Iris pigment epithelial cell (primary cell): ENCODE data around the gene DEPDC5.

Experiments used
- DNase-seq: peaks from one replicate; pipeline ENCODE4 v3.0.0-alpha.2; 2011; ENCODE audit warnings: low read depth

The DEPDC5 gene

DNA sequence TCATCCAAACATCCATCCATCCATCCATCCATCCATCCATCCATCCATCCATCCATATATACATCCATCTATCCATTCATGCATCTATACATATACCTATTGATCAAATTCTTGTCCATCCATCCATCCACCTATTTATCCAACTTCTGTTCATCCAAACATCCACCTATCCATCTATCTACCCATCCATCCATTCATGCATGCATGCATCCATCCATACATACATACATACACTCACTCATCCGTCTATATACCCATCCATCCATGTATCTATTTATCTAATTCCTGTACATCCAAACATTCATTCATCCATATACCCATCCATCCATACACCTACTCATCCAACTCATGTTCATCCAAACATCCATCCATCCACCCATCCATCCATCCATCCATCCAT lies 171.2 kb downstream of the DEPDC5 start:
- DNase-seq: no peak

DNA sequence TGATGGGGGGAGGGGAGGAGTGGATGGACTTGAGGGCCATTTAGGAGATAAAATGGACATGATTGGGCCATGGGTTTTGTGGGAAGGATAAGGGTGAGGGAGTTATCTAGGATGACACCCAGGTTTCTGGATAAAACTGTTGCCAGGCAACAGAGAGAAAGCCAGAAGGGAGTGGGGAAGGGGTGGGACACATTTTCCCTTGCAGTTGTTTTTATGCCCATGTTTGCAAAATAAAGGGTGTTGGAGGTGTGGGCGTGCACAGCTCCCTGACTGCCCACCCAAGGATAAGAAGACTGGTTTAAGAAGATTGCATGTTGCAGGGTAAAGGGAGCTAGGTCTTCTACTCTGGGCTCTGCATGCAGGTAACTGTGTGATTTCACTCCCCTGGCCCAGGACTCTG lies 172.2 kb downstream of the DEPDC5 start:
- DNase-seq: no peak

DNA sequence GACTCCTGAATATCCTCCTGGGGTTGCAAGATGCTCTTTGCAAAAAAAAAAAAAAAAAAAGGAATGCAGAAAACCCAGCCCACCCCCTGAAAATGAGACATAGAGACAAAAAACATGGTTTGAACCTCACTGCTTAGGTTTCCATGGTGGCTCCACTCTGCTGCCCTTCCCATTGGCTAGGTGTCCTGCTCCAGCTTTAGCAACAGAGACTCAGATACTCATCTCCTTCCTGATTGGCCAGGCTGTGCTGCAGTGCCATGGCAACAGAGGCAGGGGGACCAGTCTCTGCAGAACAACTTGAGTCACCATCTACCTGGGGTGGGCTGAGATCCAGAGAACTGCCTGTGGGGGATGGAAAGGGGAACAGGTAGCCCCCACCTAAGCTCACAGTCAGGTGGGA lies 173.2 kb downstream of the DEPDC5 start:
- DNase-seq: peak; percentile 40

DNA sequence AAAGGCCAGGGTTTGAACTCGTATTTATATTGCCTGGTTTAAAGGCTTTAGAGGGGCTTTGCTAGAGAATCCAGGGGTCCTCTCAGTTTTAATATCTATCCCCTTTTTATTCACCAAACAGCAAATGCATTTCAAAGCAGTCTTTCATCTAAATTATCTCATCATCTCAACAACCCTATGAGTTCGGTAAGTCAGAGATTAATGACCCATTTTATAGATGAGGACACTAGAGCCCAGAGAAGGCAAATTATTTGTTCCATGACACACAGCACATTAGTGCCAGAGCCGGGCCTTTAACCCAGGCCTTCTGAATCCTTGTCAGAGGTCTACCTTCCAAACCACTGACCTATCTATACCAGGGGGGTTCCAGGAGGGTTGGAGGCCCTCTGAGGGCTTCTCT lies 173.7 kb downstream of the DEPDC5 start:
- no peak for DNase-seq

DNA sequence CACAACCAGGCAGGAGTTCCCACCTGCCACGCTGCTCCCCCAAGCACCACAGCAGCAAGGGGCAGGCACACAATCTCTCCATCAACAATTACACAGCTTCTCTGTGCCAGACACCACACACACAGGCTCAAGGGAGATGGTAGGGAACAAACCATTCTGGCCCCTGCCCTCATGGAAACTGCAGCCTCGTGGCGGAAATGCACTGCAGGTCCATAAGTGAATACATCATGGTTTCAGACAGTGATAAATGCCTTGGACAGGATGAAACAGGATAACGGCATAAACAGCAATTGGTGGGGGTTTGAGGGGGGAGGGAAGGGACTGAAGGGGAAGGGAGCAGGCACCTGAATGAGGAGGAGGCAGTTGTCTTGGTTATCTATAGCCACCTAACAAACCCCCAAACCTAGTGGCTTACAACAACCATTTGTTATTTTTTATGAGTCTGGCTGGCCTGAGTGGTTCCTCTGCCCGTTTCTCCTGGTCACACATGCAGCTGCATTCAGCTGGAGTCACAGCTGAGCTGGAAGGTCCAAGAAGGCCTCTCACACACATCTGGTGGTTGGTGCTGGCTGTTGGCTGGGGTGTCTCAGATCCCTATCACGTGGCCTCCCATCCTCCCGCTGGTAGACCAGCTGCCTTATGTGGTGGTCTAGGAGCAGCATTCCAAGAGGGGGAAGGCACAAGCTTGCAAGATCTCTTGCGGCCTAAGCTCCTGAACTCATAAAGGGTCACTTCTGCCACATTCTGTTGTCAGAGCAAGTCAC lies 175.5 kb downstream of the DEPDC5 start:
- no peak for DNase-seq

DNA sequence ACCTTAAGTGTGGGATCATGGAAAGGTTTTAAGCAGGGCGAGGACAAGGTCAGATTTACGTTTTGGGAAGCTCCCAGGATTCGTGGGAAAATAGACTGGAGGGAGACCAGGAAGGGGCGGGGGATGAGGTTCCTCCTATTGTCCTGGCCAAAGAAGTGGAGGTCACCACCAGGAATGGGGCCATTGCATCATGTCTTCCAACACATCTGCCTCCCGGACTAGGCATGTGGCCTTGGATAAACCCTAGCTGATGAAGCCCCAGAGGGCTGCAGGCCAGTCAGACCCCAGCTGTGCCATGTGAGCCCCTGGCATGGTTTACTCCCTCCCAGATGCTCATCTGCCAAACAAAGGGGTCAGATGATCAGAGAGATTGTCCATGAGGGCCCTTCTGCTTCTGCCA lies 179.0 kb downstream of the DEPDC5 start:
- DNase-seq: no peak

DNA sequence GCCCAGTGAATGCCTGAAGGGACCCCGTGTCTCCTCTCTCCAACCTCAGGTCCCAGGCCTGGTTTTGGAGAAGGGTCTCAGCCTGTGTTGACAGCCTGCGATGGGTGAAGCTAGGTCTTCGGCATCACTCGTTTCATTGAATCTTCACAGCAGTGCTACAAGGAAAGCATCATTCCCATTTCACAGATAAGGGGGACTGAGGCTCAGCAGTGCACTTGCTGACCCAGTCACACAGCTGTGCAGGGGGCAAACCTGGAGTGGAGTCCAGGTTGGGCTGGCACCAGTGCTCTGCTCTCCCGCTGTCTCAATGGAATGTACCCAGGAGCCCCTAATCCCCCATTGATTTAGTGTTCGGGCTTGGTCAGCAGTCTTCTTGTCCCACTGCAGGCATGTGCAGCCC lies 179.6 kb downstream of the DEPDC5 start:
- DNase-seq: no peak

DNA sequence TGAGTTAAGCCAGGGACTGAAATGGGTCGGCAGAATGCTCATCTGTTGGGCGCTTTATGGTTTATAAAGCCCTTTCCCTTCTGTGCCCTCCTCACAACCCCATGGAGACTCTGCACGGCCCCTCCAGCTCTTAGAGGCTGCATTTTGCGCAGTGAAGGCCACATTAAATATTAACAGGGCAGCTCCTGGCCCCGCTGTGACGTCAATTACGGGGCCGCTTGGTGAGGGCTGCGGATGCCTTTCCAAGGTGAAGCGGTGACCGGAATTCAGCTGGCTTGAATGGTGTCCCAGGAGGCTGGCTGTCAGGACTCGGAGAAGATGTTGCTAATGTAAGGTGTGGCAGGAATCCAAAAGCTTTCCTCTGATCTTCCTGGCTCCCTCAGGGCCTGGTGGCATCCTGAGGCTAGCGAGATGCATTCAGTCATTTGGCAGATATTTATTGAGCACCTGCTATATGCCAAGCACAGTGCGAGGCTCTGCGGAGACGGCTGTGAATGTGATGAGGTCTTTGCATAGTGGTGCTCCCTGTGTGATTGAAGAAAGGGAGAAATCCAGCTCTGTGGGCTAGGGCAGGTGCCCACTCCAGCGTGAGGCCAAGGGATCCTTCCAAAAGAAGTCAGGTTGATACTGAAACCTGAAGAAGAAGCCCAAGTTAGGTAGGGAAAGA lies 180.1 kb downstream of the DEPDC5 start:
- no peak for DNase-seq

DNA sequence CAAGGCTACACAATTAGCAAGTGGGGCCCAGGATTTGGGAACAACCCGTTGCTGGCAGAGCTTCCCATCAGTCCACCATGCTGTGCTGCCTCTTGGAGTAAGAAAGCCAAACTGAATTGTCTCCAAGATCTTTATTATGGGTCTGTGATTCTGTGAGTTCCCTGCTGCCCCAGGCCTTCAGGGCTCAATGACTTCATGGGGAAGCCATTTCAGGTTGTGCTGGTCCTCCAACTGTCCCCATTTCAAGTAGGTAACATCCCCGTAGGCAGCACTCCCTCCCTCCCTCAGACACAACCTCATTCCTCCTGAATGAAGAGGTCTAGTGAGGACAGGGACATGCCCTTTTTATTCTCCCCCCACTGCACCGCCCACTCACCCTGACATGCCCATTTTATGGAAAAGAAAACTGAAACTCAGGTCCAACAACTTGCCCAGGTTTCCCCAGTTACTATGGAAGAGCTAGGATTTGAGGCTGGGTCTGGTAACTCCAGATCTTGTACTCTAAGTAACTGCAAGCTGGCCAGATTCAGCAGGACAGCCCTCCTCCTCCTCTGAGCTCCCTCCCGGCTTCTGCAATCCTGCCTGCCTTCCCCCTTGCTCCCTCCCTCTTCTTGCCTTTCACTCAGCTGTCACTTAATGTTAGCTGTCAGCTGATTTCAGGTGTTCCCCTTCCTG lies 182.3 kb downstream of the DEPDC5 start:
- no peak for DNase-seq

DNA sequence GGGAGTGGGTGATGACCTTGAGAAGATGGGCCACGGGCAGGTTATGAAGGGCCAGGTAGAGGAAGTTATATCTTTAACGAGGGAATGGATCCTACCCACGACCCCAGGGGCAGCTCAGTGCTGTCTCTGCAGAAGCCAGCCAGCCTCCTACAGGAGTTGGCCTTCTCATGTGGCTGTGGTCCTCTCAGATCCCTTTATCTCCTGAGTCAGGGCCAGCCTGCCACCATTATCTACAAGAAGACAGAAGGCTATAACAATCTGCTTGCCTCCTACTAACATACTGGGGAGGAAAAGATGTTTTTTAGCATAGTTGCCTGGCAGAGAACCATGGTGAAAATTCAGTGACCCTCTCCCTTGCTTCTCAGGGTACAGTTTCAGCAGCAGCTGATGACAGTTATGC lies 183.5 kb downstream of the DEPDC5 start:
- DNase-seq: no peak

DNA sequence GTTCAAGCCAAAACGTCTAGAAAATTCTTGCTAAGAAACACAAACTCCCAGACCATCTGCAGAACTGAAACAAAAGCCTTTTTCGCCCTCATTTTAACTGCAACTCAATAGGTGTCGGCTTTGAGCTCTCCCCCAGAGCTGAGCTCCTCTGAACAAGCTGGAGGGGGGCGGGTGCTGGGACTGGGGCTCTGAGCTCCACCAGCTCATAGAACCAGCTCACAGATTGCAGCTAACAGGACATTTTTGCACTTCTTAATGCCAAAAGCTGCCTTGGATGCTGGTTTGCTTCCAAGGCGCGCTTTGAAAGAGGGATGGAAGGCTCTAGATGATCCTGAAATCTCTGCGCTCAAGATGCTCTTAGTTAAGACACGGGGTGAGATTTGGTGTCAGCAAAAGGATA lies 184.5 kb downstream of the DEPDC5 start:
- no peak for DNase-seq

DNA sequence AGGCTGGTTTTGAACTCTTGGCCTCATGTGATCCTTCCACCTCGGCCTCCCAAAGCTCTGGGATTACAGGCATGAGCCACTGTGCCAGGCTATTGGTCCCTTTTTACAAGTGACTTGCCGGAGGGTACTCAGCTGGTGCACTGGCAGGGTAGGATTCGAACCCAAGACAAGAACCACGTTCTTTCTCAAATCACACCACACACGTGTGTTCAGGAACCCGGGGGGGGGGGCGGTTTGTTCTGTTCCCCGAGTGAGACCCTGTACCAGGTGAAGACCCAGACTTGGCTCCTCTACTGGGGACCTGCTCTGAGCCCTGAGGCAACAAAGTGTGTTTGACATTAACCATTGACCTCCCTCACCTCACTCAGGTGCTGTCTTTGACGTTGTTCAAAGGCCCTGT lies 186.7 kb downstream of the DEPDC5 start:
- DNase-seq: no peak

DNA sequence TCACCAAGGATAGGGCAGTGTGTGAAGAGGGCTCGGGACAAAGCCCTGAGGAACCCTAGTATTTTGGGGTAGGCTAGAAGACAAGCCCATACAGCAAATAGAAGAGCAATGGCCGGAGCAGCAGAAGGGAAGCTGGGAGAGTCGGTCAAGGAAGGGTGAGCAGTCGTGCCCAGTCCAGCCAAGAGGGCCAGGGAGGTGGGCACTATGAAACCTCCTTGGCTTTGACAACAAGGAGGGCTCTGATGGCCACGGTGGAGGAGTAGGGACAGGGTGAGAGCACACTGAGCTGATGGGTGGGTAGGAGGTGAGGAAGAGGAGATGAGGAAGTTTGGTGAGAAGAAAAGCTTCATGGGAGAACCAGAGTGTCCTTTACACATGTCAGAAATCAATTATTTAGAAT lies 188.3 kb downstream of the DEPDC5 start:
- no peak for DNase-seq

DNA sequence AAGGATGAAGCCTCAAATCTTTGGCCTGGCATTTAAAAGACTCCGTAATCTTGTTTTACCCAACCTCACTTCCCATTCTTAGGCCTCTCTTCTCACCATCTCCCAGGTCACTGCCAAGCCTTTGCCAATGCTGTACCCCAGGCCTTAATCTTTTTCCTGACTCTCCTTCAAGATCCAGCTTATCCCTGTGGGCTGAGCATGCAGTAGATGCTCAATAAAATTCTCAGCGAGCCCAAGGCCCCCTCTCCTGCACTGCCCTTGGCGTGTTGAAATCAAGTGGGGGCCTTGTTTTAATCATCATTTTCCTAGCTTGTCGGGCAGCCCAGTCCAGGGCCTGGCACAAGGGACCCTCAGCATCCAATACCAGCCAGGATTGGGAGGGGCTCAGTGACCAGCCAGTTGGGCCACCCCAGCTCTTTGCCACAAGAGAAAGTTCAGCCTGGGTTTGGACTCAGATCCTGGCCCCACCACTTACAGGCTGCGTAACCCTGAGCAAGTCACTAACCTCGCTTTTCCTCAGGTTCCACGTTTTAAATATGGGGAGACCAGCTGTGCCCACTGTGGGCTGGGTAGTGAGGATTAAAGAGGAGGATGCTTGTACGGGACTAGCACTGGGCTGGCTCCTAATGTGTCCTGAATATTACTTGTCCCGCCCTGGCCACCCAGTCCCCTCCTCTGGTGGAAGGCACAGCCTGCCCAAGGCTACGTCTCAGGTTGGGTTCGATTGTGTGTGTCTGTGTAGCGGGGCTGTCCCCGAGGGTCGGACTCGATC lies 189.6 kb downstream of the DEPDC5 start:
- DNase-seq: no peak

DNA sequence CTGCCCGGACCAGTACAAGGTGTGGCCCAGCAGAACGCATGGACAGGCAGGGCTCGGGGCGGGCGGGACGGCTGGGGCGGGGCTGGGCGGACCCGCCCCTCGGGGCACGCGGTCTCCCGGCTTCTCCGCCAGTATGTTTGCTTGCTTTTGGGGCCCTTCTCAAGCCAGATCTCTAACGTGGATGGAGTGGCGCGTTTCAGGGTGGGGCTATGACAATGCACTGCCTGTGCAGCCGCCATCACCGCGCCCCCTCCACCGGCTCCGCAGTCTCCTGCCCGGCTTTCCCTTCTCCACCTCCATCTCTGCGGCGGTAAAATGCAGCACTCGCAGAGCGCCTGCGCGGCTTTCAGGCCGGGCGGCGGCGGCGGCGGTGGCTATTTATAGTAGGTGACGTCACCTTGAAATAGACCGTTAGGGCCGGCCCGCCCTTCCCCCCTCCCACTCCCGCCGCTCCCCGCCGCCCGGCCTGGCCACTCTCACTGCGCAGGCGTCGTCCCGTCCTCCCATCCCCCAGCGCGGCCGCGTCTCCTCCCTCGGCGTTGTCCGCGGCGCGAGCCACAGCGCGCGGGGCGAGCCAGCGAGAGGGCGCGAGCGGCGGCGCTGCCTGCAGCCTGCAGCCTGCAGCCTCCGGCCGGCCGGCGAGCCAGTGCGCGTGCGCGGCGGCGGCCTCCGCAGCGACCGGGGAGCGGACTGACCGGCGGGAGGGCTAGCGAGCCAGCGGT lies 190.3 kb downstream of the DEPDC5 start, which contains the start of gene YWHAH:
TSS of gene YWHAH (plus strand) at position 558 of the 722 bp plus-strand sequence. CDS start 199 bp downstream, outside the sequence.
- DNase-seq: peak; percentile 88

DNA sequence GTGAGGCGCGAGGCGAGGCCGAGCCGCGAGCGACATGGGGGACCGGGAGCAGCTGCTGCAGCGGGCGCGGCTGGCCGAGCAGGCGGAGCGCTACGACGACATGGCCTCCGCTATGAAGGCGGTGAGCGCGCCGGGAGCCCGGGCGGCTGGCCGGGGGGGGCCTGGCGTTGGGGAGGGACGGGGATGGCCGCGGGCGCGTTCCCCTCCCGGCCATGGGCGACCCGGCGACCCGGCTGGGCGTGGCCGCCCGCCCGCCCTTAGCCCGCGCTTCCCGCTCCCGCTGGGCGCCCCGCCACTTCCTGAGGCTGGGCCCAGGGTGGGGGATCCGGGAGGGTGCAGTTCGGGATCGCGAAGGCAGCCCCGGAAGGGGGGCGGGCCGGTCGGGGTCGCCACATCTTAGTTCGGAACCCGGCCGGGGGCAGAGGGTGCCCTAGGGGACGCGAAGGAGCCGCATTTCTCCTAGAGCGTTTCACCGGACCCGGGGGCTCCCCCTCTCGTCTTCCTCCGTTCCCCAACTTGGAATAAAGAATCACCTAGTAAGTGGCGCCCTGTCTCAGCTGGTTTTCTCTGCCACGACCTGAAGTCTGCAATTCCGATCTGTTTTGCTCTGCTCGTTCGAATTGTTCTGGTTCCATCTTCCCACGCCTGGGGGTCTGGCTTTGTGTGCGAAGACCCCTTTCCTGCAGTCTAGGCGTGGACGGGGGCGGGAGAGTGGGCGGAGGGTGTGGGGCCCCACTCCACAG lies 191.1 kb downstream of the DEPDC5 start:
- DNase-seq: no peak

DNA sequence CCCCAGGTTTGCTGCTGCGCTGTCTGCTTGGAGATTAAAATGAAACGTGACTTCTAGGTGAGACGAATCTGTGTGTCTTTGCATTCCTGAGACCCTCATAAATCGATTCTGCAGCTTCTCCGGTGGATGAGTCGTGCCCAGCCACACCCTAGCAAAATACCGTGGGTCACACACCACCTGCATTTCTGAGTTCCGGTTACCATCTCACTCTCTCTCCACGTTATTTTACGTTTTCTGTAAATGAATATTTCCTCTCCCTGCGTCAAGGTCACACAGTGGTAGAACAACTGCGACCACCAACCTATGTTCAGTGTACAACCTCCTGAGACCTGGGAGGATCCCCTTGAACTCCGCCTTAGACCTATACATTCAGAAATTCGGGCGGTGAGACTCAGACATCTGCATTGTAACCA lies 191.6 kb downstream of the DEPDC5 start:
- DNase-seq: no peak

DNA sequence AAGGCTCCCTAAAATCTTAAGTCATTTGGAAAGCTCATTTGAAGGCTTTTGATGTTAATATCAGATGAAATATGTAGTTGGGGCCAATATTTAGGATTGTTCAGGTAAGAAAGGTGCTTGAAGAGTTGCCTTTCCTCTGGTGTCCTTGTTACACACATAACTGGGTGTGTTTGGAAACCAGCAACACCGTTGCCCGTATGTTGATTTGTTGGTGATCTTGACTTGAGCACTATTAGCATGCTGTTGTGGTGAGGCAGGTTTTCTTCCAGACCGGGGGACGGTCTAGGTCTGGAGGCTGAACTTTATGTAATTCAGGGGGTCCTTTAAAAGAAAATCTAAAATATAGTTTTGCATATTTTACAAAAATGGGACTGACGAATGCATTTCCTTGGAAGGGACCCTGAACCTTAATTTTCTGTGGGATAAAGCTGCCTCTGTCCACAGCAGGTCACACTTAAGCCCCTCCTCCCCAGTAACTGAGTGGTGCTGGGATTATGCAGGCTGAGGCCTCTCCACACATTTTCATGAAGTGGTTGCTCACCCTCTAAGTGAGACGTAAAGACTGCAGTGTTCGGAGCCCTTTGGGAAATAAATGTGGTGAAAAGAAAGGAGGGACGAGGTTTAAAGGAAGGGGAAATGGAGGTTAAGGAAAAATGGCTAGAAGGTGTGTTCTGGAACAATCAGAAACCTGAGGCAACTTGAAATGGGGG lies 192.3 kb downstream of the DEPDC5 start:
- peak; percentile 60 for DNase-seq

DNA sequence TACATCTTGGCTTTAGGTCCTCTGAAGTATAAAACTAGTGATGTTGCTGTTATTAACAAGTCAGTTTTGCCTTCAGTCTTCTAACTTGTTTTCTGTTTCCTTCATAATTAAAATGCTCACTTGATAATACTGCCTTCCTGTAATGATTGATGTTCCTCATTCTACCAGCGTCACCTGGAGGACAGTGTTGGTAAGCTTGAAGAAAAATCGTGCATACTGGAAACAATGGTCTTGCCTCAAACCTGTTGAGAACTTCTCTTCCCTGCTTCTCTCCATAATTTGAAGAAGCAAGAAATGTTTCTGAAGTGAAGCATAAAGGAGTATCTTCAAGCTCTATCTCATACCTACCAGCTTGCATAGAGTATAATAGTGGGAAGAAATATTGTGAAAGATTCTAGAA lies 193.5 kb downstream of the DEPDC5 start:
- peak; percentile 40 for DNase-seq

DNA sequence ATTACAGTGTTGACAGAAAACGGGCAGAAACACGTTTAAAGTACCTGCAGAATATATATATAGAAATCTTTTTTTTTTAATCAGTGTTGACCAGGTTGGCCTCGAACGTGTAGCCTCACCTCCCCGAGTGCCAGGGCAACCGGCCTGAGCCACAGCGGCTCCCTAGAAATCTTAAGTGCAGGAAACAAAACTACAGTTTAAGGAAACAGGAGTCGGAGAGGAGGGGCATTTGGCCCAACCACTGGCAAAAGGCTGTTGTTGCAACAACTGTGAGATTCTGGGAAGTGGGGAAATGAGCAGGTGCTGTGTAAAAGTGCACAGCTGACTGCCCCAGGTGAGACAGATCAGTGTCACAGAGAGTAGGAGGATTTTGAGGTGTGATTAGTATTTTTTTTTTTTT lies 194.2 kb downstream of the DEPDC5 start:
- DNase-seq: no peak
